GM18873 (cell line): ENCODE results near the gene HIPK3.
A peak's percentile ranks its signal among the peaks of the same experiment; 100 is the strongest.
"Not testable (repeated sequence)": the region's sequence is repeated elsewhere in the genome, so short reads cannot be mapped to it uniquely, and the experiment has no call there.

Experiments
- ATAC-seq: cut with Tn5 transposase; IDR thresholded peaks from one replicate; pipeline ENCODE4 v1.9.1; 2021; ENCODE audit warnings: mild to moderate bottlenecking, moderate library complexity, moderate number of reproducible peaks; ENCODE audit not compliant: unreplicated experiment, low FRiP score

Gene HIPK3

DNA sequence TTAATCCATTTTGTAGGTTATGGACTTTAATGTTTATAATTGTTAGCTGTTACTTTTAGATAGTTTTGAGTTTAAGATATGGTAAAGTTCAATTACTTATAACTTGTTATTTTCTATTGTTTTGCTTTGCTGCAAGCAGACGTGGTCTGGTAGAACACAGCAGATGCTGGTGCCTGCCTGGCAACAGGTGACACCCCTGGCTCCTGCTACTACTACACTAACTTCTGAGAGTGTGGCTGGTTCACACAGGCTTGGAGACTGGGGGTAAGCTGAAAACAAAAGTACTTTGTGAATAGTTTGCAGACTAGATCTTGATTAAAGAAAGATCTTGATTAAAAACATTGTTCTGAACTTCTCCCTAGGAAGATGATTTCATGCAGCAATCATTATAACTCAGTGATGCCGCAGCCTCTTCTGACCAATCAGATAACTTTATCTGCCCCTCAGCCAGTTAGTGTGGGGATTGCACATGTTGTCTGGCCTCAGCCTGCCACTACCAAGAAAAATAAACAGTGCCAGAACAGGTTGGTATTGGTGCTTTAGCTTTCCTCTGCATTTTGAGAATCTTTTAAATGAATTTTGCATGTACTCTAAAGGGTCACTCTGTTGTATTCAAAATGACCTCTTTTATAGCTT, 90.4 kb downstream of the HIPK3 start:
- ATAC-seq: peak; percentile 64

DNA sequence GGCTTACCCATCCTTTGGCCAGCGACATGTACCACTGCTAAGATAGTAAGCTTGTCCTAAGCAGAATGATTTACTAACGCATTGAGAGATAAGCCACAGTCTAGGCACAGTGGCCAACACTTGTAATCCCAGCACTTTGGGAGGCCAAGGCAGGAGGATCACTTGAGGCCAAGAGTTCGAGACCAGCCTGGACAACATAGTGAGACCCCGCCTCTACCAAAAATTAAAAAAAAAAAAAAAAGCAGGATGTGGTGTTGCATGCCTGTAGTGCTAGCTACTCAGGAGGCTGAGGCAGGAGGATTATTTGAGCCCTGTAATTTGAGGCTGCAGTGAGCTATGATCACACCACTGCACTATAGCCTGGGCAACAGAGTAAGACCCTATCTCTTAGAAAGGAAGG, 93.1 kb downstream of the HIPK3 start:
- no peak for ATAC-seq

DNA sequence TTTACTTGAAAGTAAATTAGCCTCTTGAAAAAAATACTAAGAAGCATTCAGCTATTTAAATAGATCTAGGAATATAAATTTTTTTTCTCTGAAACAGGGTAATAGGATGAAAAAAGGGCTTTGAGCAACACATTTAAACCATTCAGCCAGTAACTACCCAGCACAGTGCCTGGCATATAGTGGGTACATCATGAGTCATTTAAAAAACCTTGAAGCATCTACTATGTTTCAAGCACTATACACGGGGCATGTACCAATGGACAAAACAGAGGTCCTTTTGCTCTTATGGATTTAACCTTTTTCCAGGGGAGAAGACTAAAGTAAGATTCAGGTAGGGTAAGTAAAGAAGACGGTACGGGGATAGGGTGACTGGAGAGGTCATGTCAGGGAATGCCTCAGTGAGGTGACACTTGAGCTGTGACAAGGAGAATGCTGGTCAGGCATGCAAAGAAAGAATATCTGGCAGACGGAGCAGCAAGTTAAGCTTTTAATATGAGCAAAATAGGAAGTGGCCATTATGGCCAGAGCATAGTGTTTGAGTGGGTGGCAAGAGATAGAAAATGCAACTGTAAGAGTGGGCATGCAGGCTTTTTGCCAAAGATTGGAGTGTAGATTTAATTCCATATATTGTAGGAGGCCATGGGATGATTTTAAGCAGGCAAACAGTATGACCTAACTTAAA, 101.1 kb downstream of the HIPK3 start:
- no peak for ATAC-seq

DNA sequence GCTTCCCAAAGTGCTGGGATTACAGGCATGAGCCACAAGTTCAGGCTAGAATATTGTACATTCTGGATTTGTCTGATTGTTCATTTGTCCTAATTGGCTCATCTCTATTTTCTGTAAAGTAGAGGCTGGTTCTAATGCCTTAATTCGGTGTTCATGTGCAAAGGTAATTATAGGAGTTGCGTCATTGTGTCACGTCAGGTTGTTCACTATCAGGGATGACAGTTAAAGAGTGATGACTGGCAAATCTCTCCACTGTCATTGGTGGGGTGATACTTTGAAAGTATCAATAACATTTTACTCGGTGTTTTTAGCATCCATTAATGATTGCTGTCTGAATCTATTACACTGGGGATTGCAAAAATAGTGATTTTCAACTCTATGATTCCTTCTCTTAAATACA, 103.5 kb downstream of the HIPK3 start:
- ATAC-seq: no peak

DNA sequence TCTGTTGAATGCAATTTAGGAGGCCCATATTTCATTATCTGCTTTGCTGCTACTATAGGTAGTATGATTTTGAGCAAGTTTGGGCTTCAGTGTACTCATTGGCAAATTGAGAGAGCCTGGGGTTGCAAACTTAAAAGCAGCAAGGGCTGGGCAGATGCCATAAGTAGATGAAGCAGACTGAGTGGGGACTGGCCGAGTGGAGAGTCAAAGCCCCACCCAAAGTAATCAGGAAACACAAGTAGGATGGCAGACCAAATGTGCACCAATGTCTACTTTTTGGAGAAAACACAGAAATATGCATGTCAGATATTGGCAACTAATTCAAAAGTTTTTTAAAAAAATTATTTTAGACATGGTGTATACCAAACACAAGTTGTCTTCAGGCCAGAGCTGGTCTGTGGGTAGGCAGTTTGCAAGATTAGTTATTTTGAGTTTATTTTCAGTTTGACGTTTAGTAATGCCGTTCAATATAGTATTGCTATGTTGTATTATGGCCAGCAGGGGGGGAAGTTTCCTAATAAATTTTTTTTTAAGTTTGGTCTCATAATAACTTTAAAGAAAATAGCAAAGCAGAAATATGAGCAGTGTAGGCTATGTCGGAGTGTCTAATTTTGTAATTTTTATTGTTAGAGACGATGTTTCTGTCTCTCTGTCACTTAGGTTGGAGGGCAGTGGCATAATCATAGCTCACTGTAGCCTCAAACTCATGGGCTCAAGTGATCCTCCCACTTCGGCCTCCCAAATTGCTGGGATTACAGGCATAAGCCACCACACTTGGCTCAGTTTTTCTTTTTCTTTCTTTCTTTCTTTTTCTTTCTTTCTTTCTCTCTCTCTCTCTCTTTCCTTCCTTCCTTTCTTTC, 105.1 kb downstream of the HIPK3 start:
- ATAC-seq: no peak

DNA sequence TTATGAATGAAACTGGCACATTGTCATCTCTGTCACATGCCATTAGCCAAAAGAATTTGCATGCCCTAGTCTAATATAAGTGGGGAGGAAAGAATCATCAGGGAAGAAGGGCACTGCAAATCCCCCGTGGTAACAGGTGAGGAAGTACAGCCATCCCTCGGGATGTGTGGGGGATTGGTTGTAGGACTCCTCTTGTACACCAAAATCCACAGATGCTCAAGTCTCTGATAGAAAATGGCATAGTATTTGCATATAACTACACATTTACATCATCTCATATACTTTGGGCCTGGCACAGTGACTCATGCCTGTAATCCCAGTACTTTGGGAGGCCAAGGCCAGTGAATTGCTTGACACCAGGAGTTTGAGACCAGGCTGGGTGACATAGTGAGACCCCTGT, 109.7 kb downstream of the HIPK3 start:
- no peak for ATAC-seq

DNA sequence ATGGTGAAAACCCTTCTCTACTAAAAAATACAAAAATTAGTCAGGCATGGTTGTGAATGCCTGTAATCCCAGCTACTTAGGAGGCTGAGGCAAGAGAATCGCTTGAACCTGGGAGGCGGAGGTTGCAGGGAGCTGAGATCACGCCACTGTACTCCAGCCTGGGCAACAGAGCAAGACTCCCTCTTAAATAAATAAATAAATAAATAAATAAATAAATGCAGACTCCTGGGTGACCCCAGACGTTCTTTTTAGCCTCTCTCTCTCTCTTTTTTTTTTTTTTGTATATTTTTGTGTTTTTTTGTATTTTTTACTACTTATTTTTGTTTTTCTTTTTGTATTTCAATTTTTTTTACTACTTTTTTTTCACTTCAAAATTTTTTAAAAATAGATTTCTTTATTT, 111.3 kb downstream of the HIPK3 start:
- not testable (repeated sequence) for ATAC-seq

DNA sequence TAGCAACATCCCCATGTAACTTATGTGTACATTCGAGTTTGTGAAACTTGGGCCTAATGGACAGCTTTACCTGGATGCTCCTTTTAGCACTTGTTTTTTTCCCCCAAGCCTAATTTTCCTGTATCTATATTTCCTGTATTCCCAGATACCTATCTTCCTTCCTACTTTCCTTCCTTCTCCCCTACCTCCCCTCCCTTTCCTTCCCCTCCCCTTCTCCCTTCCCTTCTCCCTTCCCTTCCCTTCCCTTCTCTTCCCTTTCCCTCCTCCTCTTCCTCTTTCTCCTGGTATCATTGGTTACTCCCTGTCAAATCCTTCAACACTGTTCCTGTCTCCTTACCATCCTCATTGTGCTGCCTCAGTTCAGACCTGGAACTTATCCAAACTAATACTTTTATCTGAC, 111.8 kb downstream of the HIPK3 start:
- ATAC-seq: no peak

DNA sequence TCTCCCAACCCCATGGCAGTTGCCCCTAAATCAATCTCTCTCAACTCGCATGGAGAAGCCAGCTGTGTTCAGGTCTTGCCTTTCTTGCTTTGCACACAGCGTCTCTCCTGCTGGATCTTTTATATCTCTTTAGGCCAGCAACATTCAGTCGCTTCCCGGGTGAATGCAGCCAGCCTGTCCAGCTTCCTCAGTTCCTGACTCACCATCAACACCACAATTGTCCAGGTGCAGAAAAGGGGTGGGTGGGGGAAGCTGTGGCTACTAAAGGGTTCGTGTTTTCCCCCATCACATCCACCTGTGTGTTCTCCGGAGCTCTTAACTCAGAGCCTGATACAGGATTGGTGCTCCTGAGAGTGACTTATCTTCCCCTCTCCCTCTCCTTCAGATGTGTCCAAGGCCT, 116.5 kb downstream of the HIPK3 start:
- no peak for ATAC-seq

DNA sequence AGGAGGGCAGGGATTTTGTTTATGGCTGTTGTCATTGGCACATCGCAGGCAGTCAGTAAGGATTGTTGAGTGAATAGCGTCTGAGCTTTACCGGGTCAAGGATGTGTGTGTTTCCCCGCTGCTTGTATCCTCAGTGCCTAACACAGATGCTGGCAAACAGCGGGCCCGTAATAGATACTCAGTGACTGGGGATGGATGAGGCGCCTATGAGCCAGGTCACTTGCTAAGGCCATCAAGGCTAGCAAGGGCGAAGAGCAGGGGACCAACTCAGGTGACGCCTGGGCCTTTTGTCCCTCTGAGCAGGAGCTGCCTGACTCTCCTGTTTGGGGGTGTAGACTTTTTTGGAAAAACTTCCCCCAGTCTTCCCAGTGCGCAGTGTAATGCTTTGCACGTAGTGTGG, 118.1 kb downstream of the HIPK3 start:
- no peak for ATAC-seq

DNA sequence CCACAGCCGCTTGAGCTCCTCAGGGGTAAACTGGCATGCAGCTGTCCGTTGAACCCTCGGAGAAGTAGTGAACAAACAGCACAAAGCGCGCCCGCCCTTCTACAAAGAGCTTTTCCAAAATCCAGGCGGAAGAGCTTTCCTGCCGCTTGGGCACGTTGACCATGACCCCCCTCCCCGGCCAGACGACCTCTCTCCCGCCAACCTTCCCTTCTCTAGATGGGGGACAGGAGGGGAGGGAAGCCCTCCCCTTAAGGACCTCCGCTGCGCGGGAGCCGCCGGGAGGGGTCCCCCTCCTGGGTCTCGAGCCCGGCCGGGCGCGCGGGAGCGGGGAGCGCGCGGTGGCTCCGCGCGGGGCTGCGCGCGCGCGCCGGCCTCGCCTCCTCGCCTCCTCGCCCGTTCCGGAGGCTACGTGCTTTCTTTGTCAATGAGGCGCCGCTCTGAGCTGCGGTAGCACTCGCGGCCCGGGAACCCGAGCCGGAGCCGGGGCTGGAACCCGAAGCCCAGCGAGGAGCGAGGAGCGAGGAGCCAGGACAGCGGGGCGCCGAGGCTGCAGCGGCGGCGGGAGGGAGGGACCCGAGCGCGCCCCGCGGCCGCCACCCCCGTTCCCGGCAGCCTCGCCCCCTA, 118.6 kb downstream of the HIPK3 start, which contains the start of gene KIAA1549L:
KIAA1549L (plus strand) TSS at position 421 of the 624 bp plus-strand sequence.
- no peak for ATAC-seq

DNA sequence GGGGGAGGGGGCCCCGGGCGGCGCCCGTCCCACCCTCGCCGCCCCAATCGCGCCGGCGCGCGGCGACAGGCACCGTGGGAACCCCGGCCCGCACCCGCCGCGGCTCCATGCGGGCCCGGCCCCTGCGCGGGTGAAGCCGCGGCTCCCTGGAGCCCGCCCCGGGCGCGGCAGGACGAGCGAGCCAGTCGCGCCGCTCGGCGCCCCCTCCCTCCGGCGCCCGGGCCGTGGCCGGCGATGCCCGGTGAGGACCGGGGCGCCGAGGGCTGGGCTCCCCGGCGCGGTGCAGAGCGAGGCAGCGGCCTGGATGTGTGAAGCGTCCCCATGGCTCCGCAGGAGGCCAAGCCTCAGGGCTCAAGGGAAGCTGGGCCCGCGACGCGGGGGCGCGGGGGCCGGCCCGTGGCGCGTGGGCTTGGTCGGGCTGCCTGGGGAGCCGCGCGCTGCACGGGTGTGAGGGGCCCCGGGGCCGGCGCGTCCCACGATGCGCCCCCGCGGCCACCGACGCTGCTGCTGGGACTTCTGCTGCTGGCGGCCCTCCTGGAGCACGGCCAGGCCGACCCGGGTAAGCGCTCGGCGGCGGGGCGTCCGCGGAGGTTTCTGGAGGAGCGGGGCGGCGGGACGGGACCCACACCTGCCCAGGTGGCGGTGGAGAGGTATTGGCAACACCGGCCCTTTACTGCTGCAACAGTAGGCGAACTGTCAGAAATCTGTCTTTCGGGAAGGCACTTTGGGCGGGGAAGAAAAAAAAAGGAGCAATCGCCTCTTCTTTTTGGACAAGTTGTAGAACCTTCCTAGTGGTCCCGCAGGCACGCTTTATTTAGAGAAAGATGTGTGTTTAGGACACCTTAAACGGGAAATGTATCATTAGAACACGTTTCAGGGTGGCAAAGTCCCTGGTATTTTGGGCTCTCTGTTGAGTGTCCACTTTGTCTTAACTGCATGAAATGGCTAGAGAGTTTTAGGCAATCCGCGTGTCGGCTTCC, 119.4 kb downstream of the HIPK3 start:
- no peak for ATAC-seq

DNA sequence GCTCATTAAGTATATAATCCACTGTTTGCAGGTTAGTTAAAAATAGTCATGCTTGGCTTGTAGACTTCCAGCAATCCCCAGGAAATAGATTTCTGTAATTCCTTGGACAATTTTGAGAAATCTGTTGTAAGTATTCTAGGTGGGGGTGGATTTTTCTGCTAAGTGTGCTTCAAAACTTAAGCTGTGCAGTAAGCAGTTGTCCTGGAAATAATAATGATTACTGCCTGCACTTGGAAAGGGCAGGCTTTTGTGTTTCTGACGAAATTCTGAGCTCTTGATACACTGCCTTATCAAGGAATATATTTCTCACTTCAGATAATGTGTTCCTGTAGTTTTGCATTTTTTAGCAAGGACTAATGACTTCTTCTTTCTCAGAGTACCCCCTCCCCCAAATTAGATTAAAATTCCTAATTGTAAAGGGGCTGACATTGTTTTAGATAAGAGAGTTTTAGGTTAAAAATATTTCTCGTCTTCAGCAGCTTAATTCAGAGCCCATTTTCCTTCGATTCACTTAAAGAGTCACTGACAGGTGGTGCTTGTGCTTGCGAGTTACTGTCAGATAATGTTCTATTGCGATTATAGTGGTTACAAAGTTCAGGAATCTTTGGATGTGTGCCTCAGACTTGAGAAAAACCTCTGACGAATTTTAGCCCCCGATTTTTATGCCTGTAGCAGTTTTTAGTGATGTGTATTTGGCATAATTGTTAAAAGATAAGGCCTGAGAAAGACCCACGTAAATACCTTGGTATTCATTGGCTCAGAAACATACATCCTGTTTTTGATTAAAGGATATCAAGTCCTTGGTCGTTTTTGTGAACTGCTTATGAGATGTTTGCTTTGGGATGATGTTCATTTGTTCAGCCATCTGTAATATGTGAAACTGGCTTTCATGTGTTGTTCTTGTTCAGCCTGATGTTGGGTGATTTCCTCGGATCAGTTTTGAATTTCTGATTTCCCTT, 120.5 kb downstream of the HIPK3 start:
- no peak for ATAC-seq

DNA sequence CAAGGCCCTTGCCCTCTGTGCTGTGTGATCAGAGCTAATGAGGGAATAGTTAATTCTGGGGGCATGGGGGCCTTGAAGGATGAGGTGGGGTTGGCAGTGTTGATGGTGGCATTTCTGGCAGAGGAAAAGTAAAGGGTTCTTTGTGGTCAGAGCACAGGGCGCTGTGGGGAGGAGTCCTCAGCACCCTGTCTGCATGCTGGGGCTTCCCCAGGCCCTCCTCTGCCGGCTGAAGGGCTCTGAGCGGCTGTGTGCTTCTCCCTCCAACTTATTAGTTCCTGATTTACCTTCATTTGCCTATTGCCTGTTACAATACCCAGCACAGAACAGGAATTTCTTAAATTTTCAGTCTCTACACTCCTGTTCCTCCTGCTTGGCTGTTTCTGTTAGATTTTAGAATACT, 122.8 kb downstream of the HIPK3 start:
- no peak for ATAC-seq

DNA sequence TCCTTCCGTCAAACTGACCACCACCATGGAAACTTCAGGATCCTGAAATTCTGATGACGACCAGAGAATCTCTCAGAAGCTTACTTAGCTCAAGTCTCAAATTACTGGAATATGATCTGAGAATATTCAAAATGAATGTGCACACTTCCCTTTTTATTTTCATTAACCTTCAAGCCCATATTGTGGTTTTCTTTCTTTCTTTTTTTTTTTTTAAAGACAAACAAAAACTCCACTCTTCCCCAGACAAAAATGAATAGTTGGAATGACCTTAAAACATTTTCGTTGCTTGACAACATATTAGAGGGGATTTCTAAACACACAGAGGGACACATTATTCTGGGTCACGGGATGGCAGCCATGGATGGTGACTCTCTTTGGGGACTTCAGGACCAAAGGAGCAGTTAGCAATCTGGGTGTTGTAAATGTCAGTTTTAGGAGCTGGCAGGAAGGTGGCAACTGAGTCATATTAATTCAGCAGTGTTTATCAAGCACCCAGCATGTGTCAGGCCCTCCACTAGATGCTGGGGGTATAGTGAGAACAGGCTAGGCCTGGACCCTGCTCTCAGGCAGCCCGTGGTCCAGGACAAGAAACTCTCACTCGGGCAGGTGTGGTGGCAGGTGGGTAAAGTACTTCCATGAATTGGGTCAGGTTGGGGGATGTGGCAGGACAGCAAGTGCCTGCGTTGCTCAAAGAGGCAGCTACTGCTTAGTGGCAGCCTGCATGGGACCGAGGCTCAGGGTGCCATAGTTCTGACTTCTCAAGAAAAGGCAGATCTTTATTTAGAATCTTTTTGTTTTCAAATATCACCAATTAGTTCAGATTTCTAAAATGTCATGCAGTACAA, 126.1 kb downstream of the HIPK3 start:
- ATAC-seq: no peak

DNA sequence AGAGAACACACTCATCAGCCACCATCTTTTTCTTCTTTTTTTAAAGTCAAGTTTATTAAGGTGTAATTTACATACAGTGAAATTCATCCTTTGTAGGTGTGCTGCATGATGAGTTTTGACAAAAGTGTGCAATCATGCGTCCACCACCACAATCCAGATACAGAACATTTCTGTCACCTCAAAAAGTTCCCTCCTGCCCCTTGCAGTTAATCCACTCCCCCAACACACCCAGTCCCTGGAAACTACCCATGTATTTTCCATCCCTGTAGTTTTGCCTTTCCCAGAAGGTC, 126.7 kb downstream of the HIPK3 start:
- no peak for ATAC-seq

DNA sequence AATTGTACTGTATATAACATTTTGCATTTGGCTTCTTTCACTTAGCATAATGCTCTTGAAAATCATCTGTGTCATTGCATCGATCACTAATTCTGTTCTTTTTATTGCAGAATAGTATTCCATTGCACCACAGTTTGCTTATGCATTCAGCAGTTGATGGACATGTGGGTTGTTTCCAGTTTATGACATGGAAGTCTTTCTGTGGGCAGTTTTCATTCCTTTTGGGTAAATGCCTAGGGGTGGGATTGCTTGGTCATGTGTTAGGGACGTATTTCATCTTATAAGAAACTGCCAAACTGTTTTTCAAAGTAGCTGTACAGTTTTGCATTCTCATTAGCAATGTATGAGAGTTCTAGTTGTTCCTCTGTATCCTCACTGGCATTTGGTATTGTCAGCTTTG, 127.0 kb downstream of the HIPK3 start:
- no peak for ATAC-seq

DNA sequence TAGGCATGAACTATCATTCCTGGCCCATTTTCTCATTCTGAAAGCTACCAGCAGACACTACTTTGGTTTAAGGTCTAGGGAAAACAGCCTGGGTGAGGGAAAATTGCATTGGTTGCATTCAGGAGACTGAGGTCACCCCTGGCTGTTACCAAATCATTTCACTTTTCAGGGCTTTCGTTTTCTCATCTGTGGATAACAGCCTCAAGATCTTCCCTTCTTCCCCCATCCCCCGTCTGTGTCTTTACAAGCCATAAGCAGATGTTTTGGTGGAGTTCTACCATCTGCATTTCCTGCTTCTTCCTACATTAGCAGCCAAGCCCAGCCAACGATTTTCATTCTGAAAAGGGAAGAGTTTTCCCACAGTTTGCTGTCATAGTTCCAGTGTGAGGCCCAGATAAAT, 130.4 kb downstream of the HIPK3 start:
- no peak for ATAC-seq
